Lower leg skin (tissue), 4 donors: ENCODE measurements around the gene FAS. TPM values are rescaled to one million over a fixed set of nuclear protein-coding genes. Genes with fewer than 3 reads are reported as not detected.

ENCODE experiments used
- DNase-seq, 2 donors: peaks; one replicate each; pipeline ENCODE4 v3.0.0-alpha.2; 2019; ENCODE audit warnings: low spot score in 2 of 2
- H3K4me3 ChIP-seq: fragments of 200-600 bp; sonication (generic); 2 replicates; pipeline ENCODE4 v1.5.1; 2017; ENCODE audit warnings: mild to moderate bottlenecking, low read depth; ENCODE audit not compliant: poor library complexity, severe bottlenecking
- POLR2A ChIP-seq, 2 donors: fragments of 450-650 bp; IDR thresholded peaks; one replicate each; pipeline ENCODE4 v1.6.1; 2016 to 2017; ENCODE audit warnings: antibody characterized with exemption in 2 of 2, mild to moderate bottlenecking in 1 of 2, moderate library complexity in 1 of 2
- WGBS, 2 donors: methylation state at CpG; one replicate each; pipeline ENCODE4 v1.1.5; 2018; 5-methylcytosine and 5-hydroxymethylcytosine counted together
- intact Hi-C: fragments of 100-400 bp; cut with DNase I; formaldehyde crosslinking; loops from one replicate; pipeline ENCODE4 v1.15.0; 2023; ENCODE audit warnings: low total_unique reads
- total RNA-seq, 4 donors: library from RNA; depleted of rRNA; stranded (reverse); fragments of >200 nt; gene quantifications; one replicate each; pipeline ENCODE4 v1.1.0, GENCODE V29; 2016
- TF ChIP-seq, protein P1 (sequence below), 3 donors: fragments of 450-650 bp; IDR thresholded peaks; one replicate each; pipeline ENCODE4 v1.5.1; 2016; ENCODE audit warnings: antibody characterized with exemption in 3 of 3, mild to moderate bottlenecking in 3 of 3, moderate library complexity in 2 of 3

FAS gene
- total RNA-seq, 4 donors from 2014 or later = 11.4 to 19.7 (median 16.3) TPM

- no peak for DNase-seq
- no peak overlapping the region for H3K4me3 ChIP-seq
- 12 to 14% methylated on average over 5 of the region's 5 CpGs for WGBS, 2 donors
- TF ChIP-seq, protein P1, sequence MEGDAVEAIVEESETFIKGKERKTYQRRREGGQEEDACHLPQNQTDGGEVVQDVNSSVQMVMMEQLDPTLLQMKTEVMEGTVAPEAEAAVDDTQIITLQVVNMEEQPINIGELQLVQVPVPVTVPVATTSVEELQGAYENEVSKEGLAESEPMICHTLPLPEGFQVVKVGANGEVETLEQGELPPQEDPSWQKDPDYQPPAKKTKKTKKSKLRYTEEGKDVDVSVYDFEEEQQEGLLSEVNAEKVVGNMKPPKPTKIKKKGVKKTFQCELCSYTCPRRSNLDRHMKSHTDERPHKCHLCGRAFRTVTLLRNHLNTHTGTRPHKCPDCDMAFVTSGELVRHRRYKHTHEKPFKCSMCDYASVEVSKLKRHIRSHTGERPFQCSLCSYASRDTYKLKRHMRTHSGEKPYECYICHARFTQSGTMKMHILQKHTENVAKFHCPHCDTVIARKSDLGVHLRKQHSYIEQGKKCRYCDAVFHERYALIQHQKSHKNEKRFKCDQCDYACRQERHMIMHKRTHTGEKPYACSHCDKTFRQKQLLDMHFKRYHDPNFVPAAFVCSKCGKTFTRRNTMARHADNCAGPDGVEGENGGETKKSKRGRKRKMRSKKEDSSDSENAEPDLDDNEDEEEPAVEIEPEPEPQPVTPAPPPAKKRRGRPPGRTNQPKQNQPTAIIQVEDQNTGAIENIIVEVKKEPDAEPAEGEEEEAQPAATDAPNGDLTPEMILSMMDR (IDR thresholded peaks at IDR 0.05) = no peak
- TF ChIP-seq POLR2A (IDR thresholded peaks at IDR 0.05) = no peak
- intact Hi-C loops = no loop called here
Observed at GRCh38 chr10:88979153-88979562, 11.4 kb upstream of the FAS start.

GRCh38 chr10:88979603-88980002, 11.0 kb upstream of the FAS start:
- intact Hi-C loops = no loop called here
- 66 to 79% methylated on average over 4 of the region's 4 CpGs for whole genome bisulfite sequencing, 2 donors
- TF ChIP-seq, protein P1 (IDR thresholded peaks at IDR 0.05) = no peak
- TF ChIP-seq POLR2A (IDR thresholded peaks at IDR 0.05) = no peak
- no peak overlapping the region for H3K4me3 ChIP-seq
- DNase-seq = no peak

DNA sequence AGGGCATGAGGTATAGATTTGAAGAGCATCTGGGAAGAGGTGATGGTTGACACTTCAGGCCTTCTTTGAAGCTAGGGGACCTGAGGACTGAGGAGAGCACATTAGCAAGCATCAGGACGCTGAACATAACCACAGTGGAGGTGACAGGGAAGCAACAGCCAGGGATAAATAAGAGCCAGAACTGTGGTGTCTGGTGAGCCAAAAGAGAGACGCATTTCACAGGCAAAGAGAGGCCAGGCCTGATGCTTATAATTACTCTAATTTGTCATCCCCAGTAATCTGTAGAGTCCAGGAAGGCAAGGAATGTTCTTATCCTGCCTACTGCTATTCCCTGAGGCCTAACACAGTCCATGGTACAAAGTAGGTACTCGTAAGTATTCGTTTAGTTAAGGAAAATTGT, 10.4 kb upstream of the FAS start:
- 62 to 69% methylated on average over 4 of the region's 4 CpGs for WGBS, 2 donors
- no peak for DNase-seq
- TF ChIP-seq, protein P1 (IDR thresholded peaks at IDR 0.05) = no peak
- no peak for TF ChIP-seq POLR2A (IDR thresholded peaks at IDR 0.05)
- H3K4me3 ChIP-seq = no peak overlapping the region
- intact Hi-C loops = no loop called here

DNA sequence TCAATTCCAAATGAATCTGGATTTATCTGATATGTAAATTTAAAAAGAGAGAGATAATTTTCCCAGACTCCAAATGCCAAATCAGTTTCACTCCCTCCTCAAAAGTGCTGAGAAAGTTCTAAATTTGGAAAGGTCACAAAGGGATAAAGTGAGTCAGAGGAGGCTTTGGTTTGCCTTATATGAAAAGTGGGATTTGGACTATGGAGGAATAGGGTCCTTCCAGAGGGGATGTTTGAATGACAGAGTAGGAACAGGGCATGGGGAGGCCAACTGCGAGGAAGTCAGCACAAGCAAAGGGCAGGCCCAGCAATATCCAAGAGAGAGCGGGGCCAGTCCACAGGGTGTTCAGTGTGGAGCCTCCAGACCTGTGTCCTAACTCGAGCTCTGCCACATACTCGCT, 9.8 kb upstream of the FAS start:
- intact Hi-C loops = no loop called here
- no peak for TF ChIP-seq POLR2A (IDR thresholded peaks at IDR 0.05)
- TF ChIP-seq, protein P1 (IDR thresholded peaks at IDR 0.05) = no peak
- no peak for DNase-seq
- 90 to 91% methylated on average over 3 of the region's 4 CpGs for WGBS, 2 donors
- no peak overlapping the region for H3K4me3 ChIP-seq

DNA sequence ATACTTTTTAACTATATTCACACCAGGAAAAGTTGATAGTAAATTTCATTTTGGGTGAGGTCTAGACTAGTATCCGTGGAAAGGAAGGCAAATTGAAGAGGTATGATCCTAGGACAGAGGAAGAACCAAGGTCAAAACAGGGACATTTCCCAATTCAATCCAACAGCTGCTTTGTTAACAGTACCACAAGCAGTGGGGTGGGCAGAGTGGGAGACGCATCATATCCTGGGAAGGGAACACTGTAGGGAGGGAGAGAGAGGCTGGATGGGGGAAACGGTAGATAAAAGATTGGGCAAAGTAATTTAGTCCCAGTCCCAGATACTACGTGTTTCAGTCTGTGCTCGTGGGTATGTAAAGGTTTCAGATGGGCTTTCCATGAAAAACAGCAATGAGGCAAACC, 9.2 kb upstream of the FAS start:
- WGBS, 2 donors = 84 to 86% methylated on average over 5 of the region's 5 CpGs
- intact Hi-C loops = no loop called here

DNA sequence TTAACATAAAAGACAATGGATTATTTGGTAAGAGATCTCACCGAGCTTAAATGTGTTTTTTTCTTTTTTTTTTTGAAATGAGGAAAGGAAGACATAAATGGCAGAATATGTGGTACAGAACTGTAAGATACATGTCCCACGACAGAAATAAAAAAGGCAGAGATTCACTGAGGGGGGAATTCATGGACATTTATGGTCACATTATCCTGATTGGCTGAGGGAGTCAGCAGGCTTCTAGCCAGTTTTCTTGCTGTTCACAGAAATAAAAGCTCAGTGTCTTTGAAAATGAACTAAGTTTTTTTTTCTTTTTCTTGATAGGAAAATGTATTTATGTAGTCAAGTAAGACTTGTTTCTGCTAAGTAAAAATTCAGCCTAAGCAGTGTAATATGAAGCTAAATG, 8.2 kb upstream of the FAS start:
- no peak overlapping the region for H3K4me3 ChIP-seq
- WGBS, 2 donors = 80 to 83% methylated on average over 2 of the region's 2 CpGs
- intact Hi-C loops = no loop called here
- DNase-seq = no peak
- no peak for TF ChIP-seq POLR2A (IDR thresholded peaks at IDR 0.05)
- TF ChIP-seq, protein P1 (IDR thresholded peaks at IDR 0.05) = no peak

More for the DNA sequence above, 9.2 kb upstream of the FAS start:
- DNase-seq = no peak
- H3K4me3 ChIP-seq = no peak overlapping the region
- TF ChIP-seq POLR2A (IDR thresholded peaks at IDR 0.05) = no peak
- TF ChIP-seq, protein P1 (IDR thresholded peaks at IDR 0.05) = no peak
